ENCODE data around the gene FAM47E.
"Not testable (repeated sequence)": the region's sequence is repeated elsewhere in the genome, so short reads cannot be mapped to it uniquely, and the experiment has no call there.

Gene FAM47E

GRCh38 chr4:76271248-76271647, 19.7 kb downstream of the FAM47E start:
- no peak for DNase-seq

GRCh38 chr4:76272073-76272472, 20.6 kb downstream of the FAM47E start:
- no peak for DNase-seq

DNA sequence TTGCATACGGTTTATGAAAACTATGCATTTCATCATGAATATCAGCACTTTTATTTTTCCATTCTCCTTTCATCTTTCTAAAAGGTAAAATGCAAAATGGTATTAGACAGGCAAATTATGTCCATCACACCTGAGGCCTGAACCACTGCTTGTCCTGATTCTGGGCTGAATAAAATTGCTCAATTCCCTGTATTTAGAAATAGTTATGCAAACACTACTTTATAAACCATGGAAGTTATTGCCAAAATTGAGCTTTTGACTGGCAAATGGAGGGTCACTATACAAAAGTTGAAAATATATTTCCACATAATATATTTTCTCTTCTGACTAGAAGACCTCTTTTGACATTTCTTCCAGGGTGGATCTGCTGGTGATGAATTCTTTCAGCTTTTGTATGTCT, 21.1 kb downstream of the FAM47E start:
- no peak for DNase-seq

GRCh38 chr4:76272999-76273398, 21.5 kb downstream of the FAM47E start:
- no peak for DNase-seq

DNA sequence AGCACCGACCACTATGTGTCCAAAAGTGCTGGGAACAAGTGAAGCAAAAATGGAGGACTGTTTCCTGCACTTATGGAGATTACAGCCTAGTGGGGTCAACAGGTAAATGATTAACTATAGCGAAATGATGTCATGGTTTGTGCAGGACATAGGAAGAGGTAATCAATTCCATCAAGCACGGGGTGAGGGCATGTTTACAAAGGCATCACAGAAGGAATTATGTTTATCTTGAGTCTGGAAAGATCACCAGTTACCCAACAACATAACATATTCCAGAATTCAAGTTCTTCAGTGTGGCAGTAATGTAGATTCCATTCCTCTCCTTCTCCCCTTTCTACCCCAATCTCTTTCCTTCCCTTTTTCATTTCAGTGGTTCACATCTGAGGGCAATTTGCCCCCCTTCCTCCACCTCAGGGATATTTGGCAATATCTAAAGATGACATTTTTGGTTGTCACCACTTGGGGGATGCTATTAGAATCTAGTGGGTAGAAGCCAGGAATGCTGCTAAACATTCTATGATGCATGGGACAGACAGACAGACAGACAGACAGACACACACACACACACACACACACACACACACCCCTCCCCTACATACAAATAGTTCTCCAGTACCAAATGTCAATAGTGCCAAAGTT, 24.1 kb downstream of the FAM47E start:
- no peak for DNase-seq

GRCh38 chr4:76276813-76277212, 25.3 kb downstream of the FAM47E start:
- no peak for DNase-seq

- no peak for DNase-seq
These were observed 26.1 kb downstream of the FAM47E start for GRCh38 chr4:76277667-76278066.

DNA sequence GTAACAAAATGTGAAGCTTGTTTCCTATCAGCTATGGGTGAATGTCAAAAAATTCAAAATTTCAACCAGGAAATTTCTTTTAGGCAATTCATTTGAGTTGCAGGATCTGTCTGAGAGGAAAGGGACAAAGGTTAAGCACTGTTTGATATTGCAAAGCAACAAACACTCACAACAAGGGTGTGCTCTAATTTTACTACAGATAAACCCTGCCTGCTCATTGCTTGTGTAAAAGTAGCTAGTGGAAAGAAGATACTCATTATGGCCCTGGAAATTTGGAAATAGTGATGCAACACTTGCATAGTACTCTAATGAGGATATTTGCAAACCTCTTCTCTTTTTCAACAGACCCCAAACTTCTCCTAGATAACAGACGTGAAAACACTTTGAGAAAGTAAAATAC, 27.1 kb downstream of the FAM47E start:
- DNase-seq: no peak

GRCh38 chr4:76279462-76279861, 27.9 kb downstream of the FAM47E start:
- no peak for DNase-seq

DNA sequence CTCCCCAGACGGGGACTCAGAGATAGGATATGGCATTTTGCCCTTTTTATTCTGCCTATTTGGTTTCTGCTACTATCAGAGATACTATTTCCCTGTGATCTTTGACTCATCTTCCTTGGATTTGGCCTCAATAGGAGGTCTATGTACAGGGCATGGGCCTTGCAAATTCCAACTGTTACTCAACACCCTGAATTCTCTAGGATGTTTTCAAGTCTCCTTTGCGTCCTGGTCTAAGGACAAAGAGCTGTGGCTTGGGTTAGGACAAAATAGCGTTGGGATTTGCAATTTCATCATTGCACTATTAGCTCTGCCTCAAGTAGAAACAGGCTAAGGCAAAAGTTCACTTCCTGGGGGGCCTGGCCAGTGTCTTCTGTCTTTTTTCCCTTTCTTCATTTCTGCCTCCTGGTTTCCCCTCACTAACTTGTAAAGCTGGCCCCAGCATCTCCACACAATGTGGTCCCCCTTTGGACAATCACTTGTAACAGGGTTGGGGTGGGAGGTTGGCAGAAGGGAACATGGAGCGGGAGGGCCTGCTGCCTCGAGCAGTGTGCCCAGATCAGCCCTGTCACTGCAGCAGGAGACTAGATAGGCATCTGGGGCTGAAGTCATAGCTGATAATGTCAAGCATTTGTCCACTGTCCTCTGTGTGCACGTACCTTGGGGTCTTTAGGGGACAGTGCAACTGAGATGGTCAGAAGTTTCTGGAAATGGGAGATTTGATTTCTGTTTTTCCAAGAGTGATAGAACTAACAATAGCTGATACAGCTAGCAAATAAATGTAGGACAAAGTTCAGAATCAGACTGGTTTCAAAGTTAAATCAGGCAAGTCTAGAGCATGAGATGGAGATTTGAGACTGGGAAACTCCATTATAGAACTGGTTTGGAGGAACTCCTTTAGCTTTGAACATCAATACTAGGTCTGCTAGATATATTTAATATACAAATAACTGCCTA, 29.2 kb downstream of the FAM47E start:
- no peak for DNase-seq

GRCh38 chr4:76281594-76281993, 30.1 kb downstream of the FAM47E start:
- not testable (repeated sequence) for DNase-seq

- no peak for DNase-seq
These were observed 31.6 kb downstream of the FAM47E start for GRCh38 chr4:76282941-76283689.

GRCh38 chr4:76283900-76284299, 32.4 kb downstream of the FAM47E start:
- no peak for DNase-seq

DNA sequence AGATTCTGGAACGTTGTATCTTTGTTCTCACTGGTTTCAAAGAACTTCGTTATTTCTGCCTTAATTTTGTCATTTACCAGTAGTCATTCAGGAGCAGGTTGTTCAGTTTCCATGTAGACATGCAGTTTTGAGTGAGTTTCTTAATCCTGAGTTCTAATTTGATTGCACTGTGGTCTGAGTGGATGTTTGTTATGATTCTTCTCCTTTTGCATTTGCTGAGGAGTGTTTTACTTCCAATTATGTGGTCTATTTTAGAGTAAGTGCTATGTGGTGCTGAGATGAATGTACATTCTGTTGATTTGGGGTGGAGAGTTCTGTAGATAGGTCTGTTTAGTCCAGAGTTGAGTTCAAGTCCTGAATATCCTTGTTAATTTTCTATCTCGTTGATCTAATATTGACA, 36.3 kb downstream of the FAM47E start:
- DNase-seq: not testable (repeated sequence)

DNA sequence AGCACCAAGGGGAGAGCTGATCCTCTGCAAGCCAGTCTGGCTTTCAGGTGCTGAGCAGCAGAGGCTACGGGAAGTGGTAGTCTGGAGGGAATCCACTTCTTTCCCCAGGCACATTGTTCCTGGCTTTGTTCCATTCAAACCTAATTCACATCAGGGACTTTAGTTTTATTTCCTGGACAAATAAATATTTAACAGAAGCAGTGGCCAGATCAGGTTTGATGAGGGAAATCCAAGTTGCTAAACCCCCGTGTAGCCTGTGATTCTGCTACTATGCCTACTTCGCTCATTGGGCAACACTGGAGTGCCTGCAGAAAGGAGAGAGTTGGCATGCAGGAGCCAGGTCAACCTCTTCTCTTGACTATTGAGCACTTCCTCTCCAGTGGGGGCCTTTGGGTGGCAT, 41.2 kb downstream of the FAM47E start:
- DNase-seq: no peak

DNA sequence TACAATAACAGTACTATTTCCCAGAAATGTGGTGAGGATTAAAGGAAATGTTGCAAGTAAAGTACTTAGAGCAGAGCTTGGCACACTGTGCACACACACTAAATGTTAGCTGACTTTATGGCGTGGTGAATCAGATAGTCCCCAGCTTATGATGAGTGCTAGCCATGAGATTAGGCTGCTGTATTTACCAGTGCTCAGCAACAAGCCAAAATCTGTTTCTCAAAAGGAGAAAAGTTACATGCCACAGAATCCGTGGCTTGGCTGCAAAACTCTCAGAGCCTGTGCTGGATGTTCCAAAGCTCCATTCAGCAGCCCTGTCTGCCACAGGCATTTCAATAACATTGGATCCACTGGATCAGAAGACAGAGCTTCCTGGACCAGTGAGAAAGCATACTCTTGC, 42.3 kb downstream of the FAM47E start:
- DNase-seq: no peak

DNA sequence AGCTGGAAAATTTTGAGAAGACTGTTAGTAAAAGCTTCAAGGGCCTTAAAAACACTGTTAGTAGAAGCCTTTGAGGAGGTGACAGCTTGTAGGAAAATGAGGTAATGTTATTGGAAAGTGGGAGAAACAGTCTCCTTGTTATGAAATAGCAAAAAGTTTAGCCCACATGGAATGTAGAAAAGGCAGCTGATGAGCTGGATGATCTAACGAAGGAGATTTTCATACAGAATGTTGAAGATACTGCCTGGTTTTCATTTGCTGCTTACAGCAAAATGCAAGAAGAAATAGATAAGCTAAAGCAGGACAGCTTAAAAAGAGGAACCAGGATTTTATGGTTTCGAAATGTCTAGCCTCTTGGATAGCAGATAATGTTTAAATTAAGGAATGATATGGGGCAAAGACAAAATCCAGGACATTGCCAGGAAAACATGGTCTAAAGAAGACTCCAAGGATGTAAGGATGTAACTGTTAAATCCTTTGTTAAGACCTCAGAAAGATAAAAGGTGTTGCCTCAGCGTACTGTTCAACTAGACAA, 44.8 kb downstream of the FAM47E start:
- DNase-seq: no peak

GRCh38 chr4:76298227-76298626, 46.7 kb downstream of the FAM47E start:
- no peak for DNase-seq

- no peak for DNase-seq
These were observed 48.5 kb downstream of the FAM47E start for GRCh38 chr4:76300012-76300411.

- DNase-seq: no peak
These were observed 49.7 kb downstream of the FAM47E start for GRCh38 chr4:76301068-76301774.

DNA sequence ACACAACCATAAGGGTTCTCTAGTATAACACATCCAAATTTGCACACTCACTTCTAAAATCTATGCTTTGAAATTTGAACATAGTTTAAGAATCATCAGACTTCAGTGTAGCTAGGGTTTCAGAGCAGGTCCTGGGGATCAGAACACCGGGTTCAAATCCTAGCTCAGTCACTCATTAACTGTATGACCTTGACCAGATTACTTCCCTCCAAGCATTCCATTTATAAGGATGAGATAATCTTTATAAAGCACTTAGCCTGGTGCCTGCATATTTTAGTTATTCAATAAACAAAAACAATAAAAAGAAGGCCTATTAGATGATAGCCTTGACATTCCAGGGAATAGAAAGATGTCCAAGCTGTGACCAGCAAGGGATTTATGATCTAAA, 50.2 kb downstream of the FAM47E start:
- no peak for DNase-seq

DNA sequence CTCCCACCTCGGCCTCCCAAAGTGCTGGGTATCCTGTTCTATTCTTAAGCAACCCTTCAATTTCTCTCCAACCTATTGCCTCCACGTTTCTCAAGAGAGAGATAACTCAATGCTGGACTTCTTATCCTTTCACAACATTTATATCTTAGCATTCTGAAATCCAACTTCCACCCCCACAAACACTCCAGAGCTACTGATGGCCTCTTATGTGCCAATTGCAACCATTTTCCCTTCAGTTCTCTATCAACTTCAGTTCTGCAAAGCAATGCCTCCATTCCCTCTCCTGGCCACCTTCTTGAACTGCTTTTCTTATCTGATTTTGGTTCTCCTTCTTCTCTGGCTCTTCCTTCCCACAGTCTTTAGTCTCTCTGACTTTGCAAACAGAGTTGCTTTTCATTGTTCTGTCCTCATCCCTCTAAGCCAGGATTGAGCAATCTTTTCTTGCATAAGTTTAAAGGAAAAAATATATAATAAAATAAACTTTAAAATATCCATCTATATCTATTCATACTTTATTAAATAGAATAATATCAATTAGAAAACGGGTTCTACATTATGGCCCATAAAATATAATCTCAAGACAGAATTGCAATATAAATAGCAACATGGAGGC, 51.4 kb downstream of the FAM47E start:
- DNase-seq: no peak

All from CD4-positive, alpha-beta T cell treated with Interferon gamma for 1 hour (primary cell).